Psoas muscle (tissue), 8 donors: ENCODE measurements around the gene RPS6KA2. TPM values are rescaled to one million over a fixed set of nuclear protein-coding genes. Genes with fewer than 3 reads are reported as not detected.
"Not testable (repeated sequence)": the region's sequence is repeated elsewhere in the genome, so short reads cannot be mapped to it uniquely, and the experiment has no call there.

ENCODE experiments used
- ATAC-seq, 4 donors: fragments of 200-7000 bp; cut with Tn5 transposase; one replicate each; pipeline ENCODE4 v1.9.1; 2020; ENCODE audit warnings: moderate library complexity in 3 of 4, mild to moderate bottlenecking in 2 of 4
- DNase-seq, 2 donors: peaks; one replicate each; pipeline ENCODE4 v3.0.0-alpha.2; 2020
- H3K27ac ChIP-seq: fragments of 200-600 bp; one replicate; pipeline ENCODE4 v1.8.0; 2022
- H3K27me3 ChIP-seq, 3 donors: fragments of 200-600 bp in 1 of 3; one replicate each; pipeline versions ENCODE4 v1.6.1 to v1.8.0; 2013 to 2022; ENCODE audit warnings: low read length in 2 of 3, mild to moderate bottlenecking in 2 of 3, moderate library complexity in 1 of 3; ENCODE audit not compliant: insufficient read depth in 3 of 3
- H3K36me3 ChIP-seq, 2 donors: fragments of 200-600 bp in 1 of 2; one replicate each; pipeline versions ENCODE4 v1.6.1 to v1.8.0; 2013 to 2022; ENCODE audit warnings: low read depth in 1 of 2, mild to moderate bottlenecking in 1 of 2, moderate library complexity in 1 of 2; ENCODE audit not compliant: insufficient read depth in 1 of 2
- H3K4me1 ChIP-seq: fragments of 200-600 bp; one replicate; pipeline ENCODE4 v1.8.0; 2022
- H3K4me3 ChIP-seq: fragments of 200-600 bp; one replicate; pipeline ENCODE4 v1.8.0; 2022; ENCODE audit warnings: mild to moderate bottlenecking
- H3K9me3 ChIP-seq: fragments of 200-600 bp; one replicate; pipeline ENCODE4 v1.8.0; 2022
- WGBS, 3 donors: extraction: QIAGEN DNeasy Blood & Tissue Kit; methylation state at CpG; one replicate each; pipeline versions ENCODE4 v1.1.6 to v1.1.7; 2013; 5-methylcytosine and 5-hydroxymethylcytosine counted together
- intact Hi-C, 2 donors: fragments of 100-400 bp; cut with DNase I; formaldehyde crosslinking; loops; one replicate each; pipeline versions ENCODE4 v1.11.0 to v1.14.2; 2022
- polyA plus RNA-seq, 3 donors: library from polyadenylated mRNA; stranded (reverse); fragments of 200-250 nt; gene quantifications; one replicate each; pipeline ENCODE4 v1.2.3, GENCODE V29; 2013
- total RNA-seq, 4 donors: library from RNA; stranded (reverse); fragmentation: NEBNext Ultra II Directional in 2 of 4; extraction: Animal tissue kit (Norgen Biotek cat#: 25700) in 2 of 4; gene quantifications; one replicate each; pipeline versions ENCODE4 v1.2.1 to v1.2.4, GENCODE V29; 2021 to 2023
- TF ChIP-seq, protein P1 (sequence below): fragments of 200-600 bp; IDR thresholded peaks from one replicate; pipeline ENCODE4 v1.8.0; 2022; ENCODE audit warnings: antibody characterized with exemption
- donor health status: healthy with polysubstance abuse.
- donor health status: DM: no; HTN: no; CAD: no; lungs with moderate emphysema.
- donor health status: Bipolar disorder and iron deficiency.
- donor health status: healthy.
- donor health status: DM: yes; HTN: yes; CAD: no.
- donor health status: DM: no; HTN: no; CAD: no.
- donor health status: DM: no; HTN: no; CAD: no.
- donor health status: DM: yes; HTN: yes; CAD: no.

The RPS6KA2 gene
- total and polyA plus RNA-seq, 7 donors: 7.8 to 40.4 (median 20.0) TPM

DNA sequence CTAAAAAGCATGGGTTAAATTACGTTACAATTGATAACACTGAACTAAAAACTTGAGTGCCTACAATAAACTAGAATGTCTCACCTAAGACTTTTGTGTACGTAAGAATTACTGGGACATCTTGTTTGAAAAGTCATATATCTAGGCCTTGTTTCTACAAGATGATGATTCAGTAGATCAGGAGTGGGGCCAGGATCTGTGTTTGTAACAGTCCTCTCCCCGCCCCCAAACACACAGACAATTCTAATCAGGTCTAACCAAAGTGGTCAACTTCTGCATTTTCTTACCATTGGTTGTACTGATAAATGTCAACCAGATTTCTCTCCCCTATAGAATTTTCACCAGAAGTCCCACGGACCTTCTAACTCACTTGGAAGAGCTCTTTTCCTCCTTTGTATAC lies 97.5 kb downstream of the RPS6KA2 start:
- Histone ChIP-seq H3K4me1 (no peaks in the 10 kb centered on the region), H3K9me3 (no peaks in the 10 kb centered on the region), H3K27me3 (no peaks in the 10 kb centered on the region), H3K36me3 (peaks cover 4 to 40% of the 10 kb centered on the region in 2 donors), H3K27ac (no peak overlapping the region), H3K4me3 (no peak overlapping the region)
- intact Hi-C loops: no loop called here
- 94 to 95% (median 94%) methylated on average over 4 of the region's 4 CpGs for WGBS, 3 donors
- ATAC-seq (no peak), DNase-seq (no peak)
- TF ChIP-seq, protein P1, sequence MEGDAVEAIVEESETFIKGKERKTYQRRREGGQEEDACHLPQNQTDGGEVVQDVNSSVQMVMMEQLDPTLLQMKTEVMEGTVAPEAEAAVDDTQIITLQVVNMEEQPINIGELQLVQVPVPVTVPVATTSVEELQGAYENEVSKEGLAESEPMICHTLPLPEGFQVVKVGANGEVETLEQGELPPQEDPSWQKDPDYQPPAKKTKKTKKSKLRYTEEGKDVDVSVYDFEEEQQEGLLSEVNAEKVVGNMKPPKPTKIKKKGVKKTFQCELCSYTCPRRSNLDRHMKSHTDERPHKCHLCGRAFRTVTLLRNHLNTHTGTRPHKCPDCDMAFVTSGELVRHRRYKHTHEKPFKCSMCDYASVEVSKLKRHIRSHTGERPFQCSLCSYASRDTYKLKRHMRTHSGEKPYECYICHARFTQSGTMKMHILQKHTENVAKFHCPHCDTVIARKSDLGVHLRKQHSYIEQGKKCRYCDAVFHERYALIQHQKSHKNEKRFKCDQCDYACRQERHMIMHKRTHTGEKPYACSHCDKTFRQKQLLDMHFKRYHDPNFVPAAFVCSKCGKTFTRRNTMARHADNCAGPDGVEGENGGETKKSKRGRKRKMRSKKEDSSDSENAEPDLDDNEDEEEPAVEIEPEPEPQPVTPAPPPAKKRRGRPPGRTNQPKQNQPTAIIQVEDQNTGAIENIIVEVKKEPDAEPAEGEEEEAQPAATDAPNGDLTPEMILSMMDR: no peak

DNA sequence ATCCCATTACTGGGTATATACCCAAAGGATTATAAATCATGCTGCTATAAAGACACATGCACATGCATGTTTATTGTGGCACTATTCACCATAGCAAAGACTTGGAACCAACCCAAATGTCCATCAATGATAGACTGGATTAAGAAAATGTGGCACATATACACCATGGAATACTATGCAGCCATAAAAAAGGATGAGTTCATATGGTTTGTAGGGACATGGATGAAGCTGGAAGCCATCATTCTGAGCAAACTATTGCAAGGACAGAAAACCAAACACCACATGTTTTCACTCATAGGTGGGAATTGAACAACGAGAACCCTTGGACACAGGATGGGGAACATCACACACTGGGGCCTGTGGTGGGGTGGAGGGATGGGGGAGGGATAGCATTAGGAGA lies 98.0 kb downstream of the RPS6KA2 start:
- H3K27ac ChIP-seq, H3K4me1 ChIP-seq, ATAC-seq, DNase-seq, H3K4me3 ChIP-seq, intact Hi-C loops, H3K27me3 ChIP-seq, H3K9me3 ChIP-seq: not testable (repeated sequence)
- 96 to 100% (median 100%) methylated on average over 1 of the region's 1 CpG for WGBS, 3 donors
- peaks cover 4 to 35% of the 10 kb centered on the region in 2 donors for H3K36me3 ChIP-seq

DNA sequence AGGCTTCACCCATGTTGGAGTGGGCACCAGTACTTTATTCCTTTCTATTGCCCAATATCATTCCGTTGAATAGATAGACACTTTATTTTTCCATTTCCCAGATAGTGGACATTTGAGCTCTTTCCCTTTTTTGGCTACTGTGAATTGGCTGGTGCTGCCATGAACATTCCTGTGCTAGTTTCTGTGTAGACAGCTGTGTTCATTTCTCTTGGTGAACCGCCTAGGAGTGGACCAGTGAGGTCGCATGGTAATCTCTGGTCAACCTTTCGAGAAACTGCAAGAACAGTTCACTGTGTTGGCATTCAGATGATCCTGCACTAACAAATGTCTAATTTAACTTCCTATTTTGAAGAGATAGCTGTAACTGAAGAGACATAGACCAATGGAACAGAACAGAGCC lies 99.2 kb downstream of the RPS6KA2 start:
- Histone ChIP-seq H3K4me3 (no peak overlapping the region), H3K27me3 (no peaks in the 10 kb centered on the region), H3K36me3 (peaks cover 4 to 27% of the 10 kb centered on the region in 2 donors), H3K27ac (no peak overlapping the region), H3K9me3 (no peaks in the 10 kb centered on the region), H3K4me1 (peaks cover 4% of the 10 kb centered on the region)
- TF ChIP-seq, protein P1: no peak
- intact Hi-C loops: no loop called here
- DNase-seq (no peak), ATAC-seq (no peak)
- WGBS, 3 donors: 51 to 69% (median 58%) methylated on average over 4 of the region's 4 CpGs

DNA sequence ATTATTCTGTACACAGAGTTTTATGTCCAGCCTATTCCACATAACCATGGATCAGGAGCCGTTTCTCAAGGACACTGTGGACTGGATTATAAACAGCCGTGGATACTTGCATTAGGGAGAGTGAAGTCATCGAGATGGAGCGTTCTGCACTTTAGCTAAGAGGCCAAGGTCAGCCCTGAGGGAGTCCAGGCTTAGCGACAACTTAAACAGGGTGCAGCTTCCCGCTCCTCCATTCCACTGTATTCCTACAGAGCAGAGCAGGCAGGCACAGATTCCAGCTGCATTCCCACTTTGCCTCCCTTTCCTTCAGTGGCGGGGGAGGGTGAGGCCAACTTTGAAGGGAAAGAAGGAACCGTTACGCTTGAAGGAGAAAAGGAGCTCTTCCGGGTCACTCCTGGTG lies 100.1 kb downstream of the RPS6KA2 start:
- H3K27ac ChIP-seq: no peak overlapping the region
- TF ChIP-seq, protein P1: no peak
- peaks cover 4 to 19% of the 10 kb centered on the region in 2 donors for H3K36me3 ChIP-seq
- ATAC-seq: no peak
- no peak overlapping the region for H3K4me3 ChIP-seq
- 68 to 75% (median 72%) methylated on average over 9 to 10 of the region's 10 CpGs for WGBS, 3 donors
- H3K9me3 ChIP-seq: no peaks in the 10 kb centered on the region
- peaks cover 4% of the 10 kb centered on the region for H3K4me1 ChIP-seq
- intact Hi-C loops: no loop called here
- no peaks in the 10 kb centered on the region for H3K27me3 ChIP-seq
- DNase-seq: no peak

DNA sequence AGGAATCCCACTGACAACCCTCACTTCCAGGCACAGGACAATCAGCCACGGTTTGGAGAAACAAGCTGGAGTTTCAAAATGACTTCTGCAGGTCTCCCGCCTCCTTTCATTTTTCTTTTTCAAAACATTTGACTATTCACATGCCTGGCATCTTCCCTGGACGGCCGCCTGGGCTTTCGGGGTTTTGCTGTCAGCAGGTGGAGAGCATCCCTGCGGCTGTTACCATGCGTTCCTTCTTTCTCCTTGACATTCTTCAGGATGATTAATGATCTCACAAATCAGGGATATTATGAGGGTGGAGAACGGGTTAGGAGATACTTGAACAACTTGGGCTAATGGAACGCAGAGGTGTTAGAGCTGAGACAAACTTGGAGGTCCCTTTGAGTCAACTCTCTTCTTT lies 101.5 kb downstream of the RPS6KA2 start:
- WGBS, 3 donors: 87 to 95% (median 89%) methylated on average over 9 of the region's 9 CpGs
- Histone ChIP-seq H3K36me3 (peaks cover 4 to 15% of the 10 kb centered on the region in 2 donors), H3K4me3 (no peak overlapping the region), H3K27me3 (no peaks in the 10 kb centered on the region), H3K9me3 (no peaks in the 10 kb centered on the region), H3K4me1 (peaks cover 4% of the 10 kb centered on the region), H3K27ac (no peak overlapping the region)
- DNase-seq: no peak
- TF ChIP-seq, protein P1: no peak
- intact Hi-C loops: no loop called here
- ATAC-seq: no peak
